WTC11 (cell line): Measurements from ENCODE around the gene SCN8A. TPM values are rescaled to one million over a fixed set of nuclear protein-coding genes. Genes with fewer than 3 reads are reported as not detected.

Source experiments
- ATAC-seq: fragments of 200-7000 bp; cut with Tn5 transposase; 2 replicates; pipeline ENCODE4 v1.10.0; 2021; ENCODE audit warnings: mild to moderate bottlenecking, moderate library complexity
- CTCF ChIA-PET: fragments of 300-600 bp; sonication (Branson Sonifier 250); formaldehyde crosslinking; loops from one replicate; lab custom pipeline; 2021; ENCODE audit warnings: antibody characterized with exemption; lab: Charles Lee
- POLR2A ChIA-PET: fragments of 350-600 bp; sonication (Branson Sonifier 250); formaldehyde crosslinking; loops from one replicate; lab custom pipeline; 2021; ENCODE audit warnings: antibody characterized with exemption; lab: Charles Lee
- DNase-seq: peaks from one replicate; pipeline ENCODE4 v3.0.0; 2021; ENCODE audit warnings: low spot score
- H3K27ac Mint-ChIP-seq: 2 replicates; pipeline ENCODE4 v1.8.0; 2021; ENCODE audit warnings: mixed read lengths
- H3K27me3 Mint-ChIP-seq: 2 replicates; pipeline ENCODE4 v1.8.0; 2021; ENCODE audit warnings: low read depth, mild to moderate bottlenecking, moderate library complexity, mixed read lengths
- H3K36me3 Mint-ChIP-seq: 2 replicates; pipeline ENCODE4 v1.8.0; 2021; ENCODE audit warnings: mixed read lengths
- H3K4me1 Mint-ChIP-seq: 2 replicates; pipeline ENCODE4 v1.8.0; 2022; ENCODE audit warnings: mixed read lengths
- H3K4me3 Mint-ChIP-seq: 2 replicates; pipeline ENCODE4 v1.8.0; 2021; ENCODE audit warnings: mild to moderate bottlenecking, moderate library complexity, mixed read lengths
- H3K9me3 Mint-ChIP-seq: 2 replicates; pipeline ENCODE4 v1.8.0; 2021; ENCODE audit warnings: mixed read lengths
- AR ChIP-seq: fragments of 250-450 bp; sonication (Bioruptor Pico); IDR thresholded peaks from 2 replicates; pipeline ENCODE4 v1.9.0; 2021; ENCODE audit warnings: mild to moderate bottlenecking
- ELF4 ChIP-seq: sonication (generic); formaldehyde crosslinking; IDR thresholded peaks from 2 replicates; pipeline ENCODE4 v1.8.1; 2022; ENCODE audit warnings: low read depth, mild to moderate bottlenecking, moderate library complexity, missing genetic modification reagents
- ETV6 ChIP-seq: sonication (generic); formaldehyde crosslinking; IDR thresholded peaks from 2 replicates; pipeline ENCODE4 v1.8.1; 2022; ENCODE audit warnings: mild to moderate bottlenecking, missing genetic modification reagents
- FOXP4 ChIP-seq: sonication (generic); formaldehyde crosslinking; IDR thresholded peaks from 2 replicates; pipeline ENCODE4 v1.8.0; 2022; ENCODE audit warnings: mild to moderate bottlenecking, missing genetic modification reagents
- GRHL2 ChIP-seq: fragments of 250-450 bp; sonication (Bioruptor Pico); IDR thresholded peaks from 2 replicates; pipeline ENCODE4 v1.8.0; 2022; ENCODE audit warnings: mild to moderate bottlenecking, moderate library complexity; ENCODE audit not compliant: insufficient replicate concordance, severe bottlenecking
- NFYB ChIP-seq: sonication (generic); formaldehyde crosslinking; conservative IDR thresholded peaks from 2 replicates; pipeline ENCODE4 v1.8.0; 2022; ENCODE audit warnings: low read depth, missing genetic modification reagents
- USF2 ChIP-seq: sonication (generic); formaldehyde crosslinking; IDR thresholded peaks from 2 replicates; pipeline ENCODE4 v1.8.1; 2023; ENCODE audit warnings: mild to moderate bottlenecking, missing genetic modification reagents, moderate library complexity
- ZBTB43 ChIP-seq: sonication (generic); formaldehyde crosslinking; IDR thresholded peaks from 2 replicates; pipeline ENCODE4 v1.8.1; 2023; ENCODE audit warnings: mild to moderate bottlenecking, missing genetic modification reagents
- ZMAT4 ChIP-seq: fragments of 250-450 bp; sonication (Bioruptor Pico); IDR thresholded peaks from 2 replicates; pipeline ENCODE4 v1.9.0; 2021; ENCODE audit warnings: mild to moderate bottlenecking
- ZNF219 ChIP-seq: sonication (generic); formaldehyde crosslinking; IDR thresholded peaks from 2 replicates; pipeline ENCODE4 v1.8.0; 2023; ENCODE audit warnings: missing genetic modification reagents, mild to moderate bottlenecking, borderline replicate concordance
- ZNF396 ChIP-seq: fragments of 250-450 bp; sonication (Bioruptor Pico); IDR thresholded peaks from 2 replicates; pipeline ENCODE4 v1.8.0; 2021; ENCODE audit warnings: mild to moderate bottlenecking, moderate library complexity, borderline replicate concordance
- ZNF425 ChIP-seq: fragments of 250-450 bp; sonication (Bioruptor Pico); conservative IDR thresholded peaks from 2 replicates; pipeline ENCODE4 v1.9.0; 2021; ENCODE audit warnings: mild to moderate bottlenecking
- ZNF512 ChIP-seq: sonication (generic); formaldehyde crosslinking; IDR thresholded peaks from 2 replicates; pipeline ENCODE4 v1.8.1; 2022; ENCODE audit warnings: missing genetic modification reagents, borderline replicate concordance
- total RNA-seq: library from RNA; stranded (reverse); gene quantifications from 3 replicates; pipeline ENCODE4 v1.2.3, GENCODE V29; 2021

Gene SCN8A
- total RNA-seq, 1 experiment from 2014 or later: 14.4 TPM

GRCh38 chr12:51838762-51839161 is 247.7 kb downstream of the SCN8A start (continued):
- TF ChIP-seq AR (CRISPR knock-in tag): no peak
- TF ChIP-seq ZNF219 (CRISPR knock-in tag): no peak

- Mint-ChIP-seq H3K4me1 (peaks cover 47% of the 10 kb centered on the region), H3K27me3 (peaks cover 6% of the 10 kb centered on the region), H3K9me3 (no peaks in the 10 kb centered on the region), H3K36me3 (no peaks in the 10 kb centered on the region), H3K4me3 (no peak overlapping the region)
- CTCF ChIA-PET: interaction anchor here (0.6 to 4.1 kb wide), 5 partner anchors 10 to 36 kb away, joined by 3 to 18 read pairs (median 6); partner anchors contain the start of gene FIGNL2
- no peak; the same call in 1 of the 2 replicates for ATAC-seq
- TF ChIP-seq ETV6 (no peak), GRHL2 (CRISPR knock-in tag) (no peak), ZMAT4 (CRISPR knock-in tag) (no peak), FOXP4 (no peak), ZNF396 (no peak), ZBTB43 (CRISPR knock-in tag) (no peak), ELF4 (CRISPR knock-in tag) (no peak), ZNF425 (no peak), ZNF219 (CRISPR knock-in tag) (no peak), ZNF512 (no peak), USF2 (CRISPR knock-in tag) (no peak), NFYB (CRISPR knock-in tag) (no peak)
- TF ChIP-seq, all 79 proteins: peak for 0
- POLR2A ChIA-PET: no interaction called here
- no peak for DNase-seq
- H3K27ac Mint-ChIP-seq: no peak overlapping the region
These were observed 248.4 kb downstream of the SCN8A start for GRCh38 chr12:51839310-51839947.
